OCI-LY1 (cell line): ENCODE measurements around the gene SPRY4.

Source experiments
- H2AFZ ChIP-seq: fragments of 200-600 bp; sonication (generic), shearing (Covaris generic); 2 replicates; pipeline ENCODE4 v1.6.0; 2014; ENCODE audit warnings: antibody characterized with exemption, mild to moderate bottlenecking, low read length
- H3F3A ChIP-seq: fragments of 200-600 bp; sonication (generic), shearing (Covaris generic); 2 replicates; pipeline ENCODE4 v1.6.0; 2014; ENCODE audit warnings: mild to moderate bottlenecking, antibody characterized with exemption, low read length, moderate library complexity; ENCODE audit not compliant: insufficient read depth
- H3K27ac ChIP-seq: fragments of 200-600 bp; sonication (generic); 2 replicates; pipeline ENCODE4 v1.5.1; 2014; ENCODE audit warnings: low read length, mixed run types, mild to moderate bottlenecking, low read depth; ENCODE audit not compliant: poor library complexity, severe bottlenecking
- H3K27me3 ChIP-seq: fragments of 200-600 bp; sonication (generic); 2 replicates; pipeline ENCODE4 v1.6.0; 2014; ENCODE audit warnings: antibody characterized with exemption, mild to moderate bottlenecking, low read length, moderate library complexity; ENCODE audit not compliant: insufficient read depth
- H3K36me3 ChIP-seq: fragments of 200-600 bp; sonication (generic); 2 replicates; pipeline ENCODE4 v1.6.1; 2014; ENCODE audit warnings: mild to moderate bottlenecking, antibody characterized with exemption, low read length, moderate library complexity, mixed read lengths; ENCODE audit not compliant: insufficient read depth
- H3K4me1 ChIP-seq: fragments of 200-600 bp; sonication (generic); 2 replicates; pipeline ENCODE4 v1.5.1; 2014; ENCODE audit warnings: mild to moderate bottlenecking, low read length, moderate library complexity; ENCODE audit not compliant: insufficient read depth, severe bottlenecking
- H3K4me2 ChIP-seq: fragments of 200-600 bp; sonication (generic), shearing (Covaris generic); 2 replicates; pipeline ENCODE4 v1.6.1; 2014; ENCODE audit warnings: low read length
- H3K4me3 ChIP-seq: fragments of 200-600 bp; sonication (generic); 2 replicates; pipeline ENCODE4 v1.5.1; 2014; ENCODE audit warnings: low read length, low read depth, mild to moderate bottlenecking, mixed read lengths; ENCODE audit not compliant: poor library complexity, severe bottlenecking
- H3K79me2 ChIP-seq: fragments of 200-600 bp; shearing (Covaris generic); 2 replicates; pipeline ENCODE4 v1.6.1; 2016; ENCODE audit warnings: mixed run types, low read length, mixed read lengths; ENCODE audit not compliant: insufficient read depth
- H3K9ac ChIP-seq: fragments of 200-600 bp; sonication (generic), shearing (Covaris generic); 2 replicates; pipeline ENCODE4 v1.6.1; 2014; ENCODE audit warnings: mild to moderate bottlenecking, low read length, mixed read lengths
- H3K9me2 ChIP-seq: fragments of 200-600 bp; sonication (generic), shearing (Covaris generic); 2 replicates; pipeline ENCODE4 v1.6.1; 2014; ENCODE audit warnings: low read depth, mild to moderate bottlenecking, low read length, mixed read lengths
- H3K9me3 ChIP-seq: fragments of 200-600 bp; shearing (Covaris generic); 2 replicates; pipeline ENCODE4 v1.6.1; 2014; ENCODE audit warnings: low read length, mixed read lengths
- H4K20me1 ChIP-seq: fragments of 200-600 bp; sonication (generic), shearing (Covaris generic); 2 replicates; pipeline ENCODE4 v1.6.0; 2016; ENCODE audit warnings: mild to moderate bottlenecking, low read length; ENCODE audit not compliant: insufficient read depth
- CTCF ChIP-seq: fragments of 200-600 bp; sonication (generic), shearing (Covaris generic); IDR thresholded peaks from 2 replicates; pipeline ENCODE4 v1.5.1; 2017; ENCODE audit warnings: mild to moderate bottlenecking, antibody characterized with exemption, low read length, moderate library complexity, mixed read lengths
- EZH2 ChIP-seq: fragments of 200-600 bp; sonication (generic), shearing (Covaris generic); IDR thresholded peaks from 2 replicates; pipeline ENCODE4 v1.8.0; 2017; ENCODE audit warnings: borderline replicate concordance, mixed run types, mild to moderate bottlenecking, antibody characterized with exemption, low read length, moderate library complexity, mixed read lengths

The SPRY4 gene

GRCh38 chr5:142308358-142308757 lies 16.5 kb downstream of the SPRY4 start:
- Histone ChIP-seq H3K9me2 (no peaks in the 10 kb centered on the region), H4K20me1 (no peaks in the 10 kb centered on the region), H3K27ac (no peak overlapping the region), H3K4me2 (no peak overlapping the region), H3K36me3 (no peaks in the 10 kb centered on the region), H3F3A (no peaks in the 10 kb centered on the region), H3K27me3 (0 out of 2 replicates have a peak, but pooled peaks cover 5% of the 10 kb centered on the region), H3K79me2 (no peaks in the 10 kb centered on the region), H3K4me1 (no peaks in the 10 kb centered on the region), H3K9ac (no peak overlapping the region), H3K9me3 (no peaks in the 10 kb centered on the region), H2AFZ (no peak overlapping the region), H3K4me3 (no peak overlapping the region)
- no peak for TF ChIP-seq EZH2
- TF ChIP-seq CTCF: no peak

GRCh38 chr5:142307146-142307890 lies 17.5 kb downstream of the SPRY4 start:
- TF ChIP-seq EZH2 (no peak), CTCF (no peak)
- Histone ChIP-seq H3K4me3 (no peak overlapping the region), H3K4me1 (no peaks in the 10 kb centered on the region), H2AFZ (no peak overlapping the region), H3K79me2 (no peaks in the 10 kb centered on the region), H3K27me3 (0 out of 2 replicates have a peak, but pooled peaks cover 5% of the 10 kb centered on the region), H3K9me2 (no peaks in the 10 kb centered on the region), H3K9me3 (no peaks in the 10 kb centered on the region), H3K9ac (no peak overlapping the region), H3F3A (no peaks in the 10 kb centered on the region), H3K36me3 (no peaks in the 10 kb centered on the region), H3K27ac (no peak overlapping the region), H4K20me1 (no peaks in the 10 kb centered on the region), H3K4me2 (no peak overlapping the region)

DNA sequence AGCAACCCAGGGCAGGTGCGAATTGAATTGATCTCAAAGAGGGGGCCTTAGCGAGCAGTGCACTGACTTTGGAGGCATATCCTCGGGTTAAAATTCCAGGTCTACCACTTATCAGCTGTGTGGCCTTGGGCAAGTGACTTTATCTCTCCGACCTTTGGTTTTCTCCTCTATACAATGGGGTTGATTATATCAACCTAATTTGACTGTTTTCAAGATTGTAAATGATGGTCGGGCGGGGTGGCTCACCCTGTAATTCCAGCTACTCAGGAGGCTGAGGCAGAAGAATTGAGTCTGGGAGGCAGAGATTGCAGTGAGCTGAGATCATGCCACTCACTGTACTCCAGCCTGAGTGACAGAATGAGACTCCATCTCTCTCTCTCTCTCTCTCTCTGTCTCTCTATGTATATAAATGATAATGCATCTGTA lies 18.7 kb downstream of the SPRY4 start:
- H3K79me2 ChIP-seq: no peaks in the 10 kb centered on the region
- no peak overlapping the region for H3K4me3 ChIP-seq
- no peaks in the 10 kb centered on the region for H3K9me3 ChIP-seq
- H3K9ac ChIP-seq: no peak overlapping the region
- H3K9me2 ChIP-seq: no peaks in the 10 kb centered on the region
- no peaks in the 10 kb centered on the region for H3F3A ChIP-seq
- TF ChIP-seq EZH2 (no peak), CTCF (no peak)
- H3K27ac ChIP-seq: no peak overlapping the region
- H2AFZ ChIP-seq: no peak overlapping the region
- H4K20me1 ChIP-seq: no peaks in the 10 kb centered on the region
- H3K36me3 ChIP-seq: no peaks in the 10 kb centered on the region
- no peaks in the 10 kb centered on the region for H3K4me1 ChIP-seq
- H3K27me3 ChIP-seq: 0 out of 2 replicates have a peak, but pooled peaks cover 5% of the 10 kb centered on the region
- no peak overlapping the region for H3K4me2 ChIP-seq
